H9 (cell line): ENCODE results near the gene DCTN3. TPM values are rescaled to one million over a fixed set of nuclear protein-coding genes. Genes with fewer than 3 reads are reported as not detected.

Experiments used
- DNase-seq: peaks from one replicate; pipeline ENCODE4 v3.0.0-alpha.2; 2017
- H2AFZ ChIP-seq: one replicate; pipeline ENCODE4 v1.6.1; 2013; ENCODE audit warnings: mild to moderate bottlenecking, low read length, control low read depth, moderate library complexity
- H2AK5ac ChIP-seq: 2 replicates; pipeline ENCODE4 v1.6.1; 2013; ENCODE audit warnings: low read length, control low read depth, mixed read lengths; ENCODE audit not compliant: insufficient read length
- H2BK120ac ChIP-seq: one replicate; pipeline ENCODE4 v1.6.1; 2013; ENCODE audit warnings: low read depth, mild to moderate bottlenecking, low read length, control low read depth, inconsistent platforms; ENCODE audit not compliant: poor library complexity, severe bottlenecking
- H2BK12ac ChIP-seq: 2 replicates; pipeline ENCODE4 v1.6.1; 2013; ENCODE audit warnings: low read length, control low read depth, mixed read lengths, low read depth; ENCODE audit not compliant: insufficient read length
- H2BK15ac ChIP-seq: 2 replicates; pipeline ENCODE4 v1.6.1; 2013; ENCODE audit warnings: low read depth, low read length, control low read depth
- H2BK20ac ChIP-seq: one replicate; pipeline ENCODE4 v1.6.1; 2013; ENCODE audit warnings: low read depth, mild to moderate bottlenecking, low read length, control low read depth, inconsistent platforms; ENCODE audit not compliant: poor library complexity, severe bottlenecking
- H2BK5ac ChIP-seq: 2 replicates; pipeline ENCODE4 v1.6.1; 2013; ENCODE audit warnings: low read length, control low read depth, mixed read lengths; ENCODE audit not compliant: insufficient read length
- H3K14ac ChIP-seq: 2 replicates; pipeline ENCODE4 v1.6.1; 2013; ENCODE audit warnings: low read length, control low read depth; ENCODE audit not compliant: insufficient read depth
- H3K18ac ChIP-seq: 2 replicates; pipeline ENCODE4 v1.6.1; 2013; ENCODE audit warnings: low read depth, mild to moderate bottlenecking, mixed read lengths, low read length, control low read depth; ENCODE audit not compliant: insufficient read length
- H3K23ac ChIP-seq: 2 replicates; pipeline ENCODE4 v1.6.1; 2013; ENCODE audit warnings: low read length, control low read depth, mixed read lengths, low read depth; ENCODE audit not compliant: insufficient read length
- H3K23me2 ChIP-seq: 2 replicates; pipeline ENCODE4 v1.6.1; 2013; ENCODE audit warnings: low read depth, mild to moderate bottlenecking, mixed read lengths, low read length, control low read depth; ENCODE audit not compliant: insufficient read length, poor library complexity, severe bottlenecking
- H3K27ac ChIP-seq: 2 replicates; pipeline ENCODE4 v1.5.1; 2013; ENCODE audit warnings: low read length, control low read depth, mixed read lengths, low read depth; ENCODE audit not compliant: insufficient read length
- H3K27me3 ChIP-seq: 2 replicates; pipeline ENCODE4 v1.6.1; 2013; ENCODE audit warnings: low read length, control low read depth, inconsistent platforms; ENCODE audit not compliant: insufficient read depth
- H3K4ac ChIP-seq: 2 replicates; pipeline ENCODE4 v1.6.1; 2013; ENCODE audit warnings: low read depth, mild to moderate bottlenecking, control low read depth, inconsistent platforms, low read length, moderate library complexity
- H3K4me1 ChIP-seq: 2 replicates; pipeline ENCODE4 v1.6.1; 2013; ENCODE audit warnings: low read length, control low read depth, inconsistent platforms; ENCODE audit not compliant: insufficient read depth
- H3K4me2 ChIP-seq: 2 replicates; pipeline ENCODE4 v1.6.1; 2013; ENCODE audit warnings: low read length, control low read depth, mixed read lengths; ENCODE audit not compliant: insufficient read length, insufficient read depth
- H3K56ac ChIP-seq: 2 replicates; pipeline ENCODE4 v1.6.1; 2013; ENCODE audit warnings: low read depth, mild to moderate bottlenecking, mixed read lengths, low read length, control low read depth; ENCODE audit not compliant: insufficient read length
- H3K79me1 ChIP-seq: 2 replicates; pipeline ENCODE4 v1.6.1; 2013; ENCODE audit warnings: low read depth, mild to moderate bottlenecking, moderate library complexity, low read length, control low read depth, inconsistent platforms; ENCODE audit not compliant: insufficient read depth, poor library complexity, severe bottlenecking
- H3K79me2 ChIP-seq: 2 replicates; pipeline ENCODE4 v1.6.1; 2013; ENCODE audit warnings: low read length, control low read depth, inconsistent platforms; ENCODE audit not compliant: insufficient read depth
- H3K9ac ChIP-seq: 2 replicates; pipeline ENCODE4 v1.6.1; 2013; ENCODE audit warnings: low read length, control low read depth, mixed read lengths; ENCODE audit not compliant: insufficient read length; ENCODE audit errors: extremely low read depth
- H3K9me3 ChIP-seq: one replicate; pipeline ENCODE4 v1.6.1; 2013; ENCODE audit warnings: low read depth, low read length, inconsistent platforms; ENCODE audit not compliant: control insufficient read depth
- H3T11ph ChIP-seq: one replicate; pipeline ENCODE4 v1.6.1; 2013; ENCODE audit warnings: mild to moderate bottlenecking, low read length, control low read depth, inconsistent platforms
- H4K20me1 ChIP-seq: one replicate; pipeline ENCODE4 v1.6.1; 2013; ENCODE audit not compliant: control insufficient read depth, insufficient read length, insufficient read depth
- H4K5ac ChIP-seq: 2 replicates; pipeline ENCODE4 v1.6.1; 2013; ENCODE audit warnings: low read depth, mild to moderate bottlenecking, mixed read lengths, low read length, control low read depth; ENCODE audit not compliant: insufficient read length
- H4K8ac ChIP-seq: replicated peaks from 2 replicates; pipeline ENCODE4 v1.6.1; 2013; ENCODE audit warnings: low read length, control low read depth, mixed read lengths, low read depth; ENCODE audit not compliant: insufficient read length
- H4K91ac ChIP-seq: 2 replicates; pipeline ENCODE4 v1.6.1; 2013; ENCODE audit warnings: low read depth, mild to moderate bottlenecking, moderate library complexity, mixed read lengths, low read length, control low read depth; ENCODE audit not compliant: insufficient read length
- H3K27ac Mint-ChIP-seq, 3 experiments: 2 replicates in 2 of 3; 3 replicates in 1 of 3; pipeline ENCODE4 v1.8.0; 2020 to 2021; ENCODE audit warnings: mixed read lengths in 3 of 3, mild to moderate bottlenecking in 1 of 3, moderate library complexity in 1 of 3
- H3K27me3 Mint-ChIP-seq: 2 replicates; pipeline ENCODE4 v1.8.0; 2021; ENCODE audit warnings: low read depth, mild to moderate bottlenecking, moderate library complexity, mixed read lengths
- H3K36me3 Mint-ChIP-seq, 3 experiments: 2 replicates in 2 of 3; 3 replicates in 1 of 3; pipeline ENCODE4 v1.8.0; 2020 to 2021; ENCODE audit warnings: low read depth in 3 of 3, mixed read lengths in 3 of 3; ENCODE audit not compliant: insufficient read depth in 1 of 3
- H3K4me1 Mint-ChIP-seq, 2 experiments: 2 replicates each; pipeline ENCODE4 v1.8.0; 2020; ENCODE audit warnings: mixed read lengths in 2 of 2
- H3K4me3 Mint-ChIP-seq, 2 experiments: 2 replicates in 1 of 2; 3 replicates in 1 of 2; pipeline ENCODE4 v1.8.0; 2020 to 2021; ENCODE audit warnings: mild to moderate bottlenecking in 2 of 2, mixed read lengths in 2 of 2, moderate library complexity in 1 of 2
- H3K9me3 Mint-ChIP-seq, 2 experiments: 2 replicates in 1 of 2; 3 replicates in 1 of 2; pipeline ENCODE4 v1.8.0; 2020; ENCODE audit warnings: mild to moderate bottlenecking in 2 of 2, mixed read lengths in 2 of 2, moderate library complexity in 1 of 2
- WGBS: extraction: QIAGEN DNeasy Blood & Tissue Kit; methylation state at CpG from one replicate; pipeline ENCODE4 v1.1.7; 2013; ENCODE audit warnings: missing lambda C conversion rate, low lambda C conversion rate, mixed read lengths; ENCODE audit not compliant: insufficient read length; ENCODE audit errors: extremely low coverage; 5-methylcytosine and 5-hydroxymethylcytosine counted together
- total RNA-seq: library from RNA; stranded (reverse); gene quantifications from 2 replicates; pipeline ENCODE4 v1.2.1, GENCODE V29; 2021
- TF ChIP-seq, protein P1 (sequence below): fragments of 200-600 bp; sonication (generic); conservative IDR thresholded peaks from 3 replicates; pipeline ENCODE4 v1.8.0; 2021; ENCODE audit warnings: antibody characterized with exemption, mild to moderate bottlenecking

The DCTN3 gene
- total RNA-seq, 1 experiment from 2014 or later: 40.0 TPM

DNA sequence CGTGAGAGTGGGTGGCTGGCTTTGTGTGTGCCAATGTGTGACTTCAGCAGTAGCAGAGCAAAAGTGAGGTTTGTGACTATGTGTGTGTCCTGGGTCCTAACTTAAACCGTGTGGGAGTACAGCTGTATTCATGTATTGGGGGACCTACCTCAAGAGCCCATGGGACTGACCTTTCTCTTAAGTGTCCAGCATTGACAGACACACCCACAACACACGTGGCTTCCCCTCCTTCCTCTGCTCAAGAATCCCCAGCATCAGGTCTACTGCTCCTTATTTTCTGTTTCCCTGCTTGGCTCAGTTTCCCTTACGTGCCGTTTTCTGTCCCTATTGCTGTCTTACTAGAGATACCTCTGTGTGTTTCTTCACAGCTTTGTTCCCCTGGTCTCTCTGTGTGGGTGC lies 32.3 kb upstream of the DCTN3 start:
- Histone ChIP-seq H2AFZ (no peak overlapping the region), H2BK15ac (no peak overlapping the region), H3K27me3 (no peaks in the 10 kb centered on the region), H2BK5ac (no peak overlapping the region), H3K79me2 (no peaks in the 10 kb centered on the region; the same call in 1 of the 2 replicates), H3K4me1 (peaks cover 7% of the 10 kb centered on the region; the same call in 1 of the 2 replicates), H4K8ac (no peak overlapping the region), H3K4ac (no peak overlapping the region), H3K18ac (no peak overlapping the region), H3K14ac (no peak overlapping the region), H4K91ac (no peak overlapping the region), H3K9ac (no peak overlapping the region), H3K4me2 (peak overlapping the region; percentile 63), H3T11ph (no peak overlapping the region), H2BK20ac (no peak overlapping the region), H2AK5ac (no peak overlapping the region), H3K27ac (no peak overlapping the region), H3K23ac (no peak overlapping the region), H4K5ac (no peak overlapping the region), H4K20me1 (peaks cover 3% of the 10 kb centered on the region), H2BK120ac (no peak overlapping the region), H3K79me1 (no peaks in the 10 kb centered on the region), H3K56ac (no peak overlapping the region), H3K9me3 (no peaks in the 10 kb centered on the region), H2BK12ac (no peak overlapping the region), H3K23me2 (peaks cover 9% of the 10 kb centered on the region)
- Mint-ChIP-seq H3K4me3 (peak overlapping the region; percentile 46 to 71; a peak in 4 of 5 replicates), H3K36me3 (peaks cover 13 to 26% (median 23%) of the 10 kb centered on the region in 3 experiments; a peak in 5 of 7 replicates), H3K4me1 (peaks cover 34 to 46% of the 10 kb centered on the region in 2 experiments), H3K27ac (peak overlapping the region in 1 of 3 experiments; percentile 46; a peak in 3 of 7 replicates), H3K27me3 (peaks cover 5% of the 10 kb centered on the region), H3K9me3 (no peaks in the 10 kb centered on the region)
- DNase-seq: no peak
- WGBS: no CpG with 5 or more reads among the region's 5 CpGs
- TF ChIP-seq, protein P1, sequence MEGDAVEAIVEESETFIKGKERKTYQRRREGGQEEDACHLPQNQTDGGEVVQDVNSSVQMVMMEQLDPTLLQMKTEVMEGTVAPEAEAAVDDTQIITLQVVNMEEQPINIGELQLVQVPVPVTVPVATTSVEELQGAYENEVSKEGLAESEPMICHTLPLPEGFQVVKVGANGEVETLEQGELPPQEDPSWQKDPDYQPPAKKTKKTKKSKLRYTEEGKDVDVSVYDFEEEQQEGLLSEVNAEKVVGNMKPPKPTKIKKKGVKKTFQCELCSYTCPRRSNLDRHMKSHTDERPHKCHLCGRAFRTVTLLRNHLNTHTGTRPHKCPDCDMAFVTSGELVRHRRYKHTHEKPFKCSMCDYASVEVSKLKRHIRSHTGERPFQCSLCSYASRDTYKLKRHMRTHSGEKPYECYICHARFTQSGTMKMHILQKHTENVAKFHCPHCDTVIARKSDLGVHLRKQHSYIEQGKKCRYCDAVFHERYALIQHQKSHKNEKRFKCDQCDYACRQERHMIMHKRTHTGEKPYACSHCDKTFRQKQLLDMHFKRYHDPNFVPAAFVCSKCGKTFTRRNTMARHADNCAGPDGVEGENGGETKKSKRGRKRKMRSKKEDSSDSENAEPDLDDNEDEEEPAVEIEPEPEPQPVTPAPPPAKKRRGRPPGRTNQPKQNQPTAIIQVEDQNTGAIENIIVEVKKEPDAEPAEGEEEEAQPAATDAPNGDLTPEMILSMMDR: no peak
